ENCODE results near the gene MSI2. TPM values are rescaled to one million over a fixed set of nuclear protein-coding genes. Genes with fewer than 3 reads are reported as not detected.

Gene MSI2
- total and polyA plus RNA-seq, 2 donors (not counting 1 experiment from before 2014, with no cell fraction given) = 16.1 to 196 TPM

DNA sequence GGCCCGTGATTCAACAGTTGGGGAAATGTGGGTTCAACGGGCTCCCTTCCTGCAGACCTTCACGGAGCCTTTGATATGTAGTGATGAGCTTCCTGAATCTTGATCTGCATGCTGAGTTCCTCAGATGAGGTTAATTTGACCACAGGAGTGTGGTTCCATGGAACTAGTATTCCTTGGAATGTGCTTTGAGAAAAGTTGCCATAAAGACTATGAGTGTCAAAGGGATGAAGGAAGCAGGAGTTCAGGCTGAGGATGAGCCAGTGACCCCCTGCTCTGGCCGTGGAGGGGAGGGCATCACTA is 229.2 kb downstream of the MSI2 start:
- H3K79me2 ChIP-seq (ENCODE audit: control insufficient read depth, insufficient read depth, low read length) = peaks cover 49% of the 10 kb centered on the region
- no peaks in the 10 kb centered on the region for H3K9me3 ChIP-seq (ENCODE audit: control extremely low read depth in 1 of 3, control insufficient read depth in 2 of 3, insufficient read depth in 1 of 3, low read length in 2 of 3)
- H3K27ac ChIP-seq (ENCODE audit: low read length in 2 of 2) = no peak overlapping the region
- intact Hi-C loops (cut with micrococcal nuclease) = no loop called here
- H4K20me1 ChIP-seq (ENCODE audit: control insufficient read depth, insufficient read depth, low read length, poor library complexity, severe bottlenecking) = peaks cover 3% of the 10 kb centered on the region
- H2AFZ ChIP-seq (ENCODE audit: insufficient read depth, low read depth, low read length, poor library complexity, severe bottlenecking) = no peak overlapping the region
- DNase-seq (no peak), ATAC-seq (ENCODE audit: low read depth) (no peak)
- ChIA-PET CTCF (interaction anchor here (1.5 kb wide), 1 partner anchor 78 kb away, joined by 3 read pairs; no protein-coding TSS in a partner anchor), POLR2A (no interaction called here)
- peak overlapping the region; percentile 29 for H3K4me3 Mint-ChIP-seq
- H3K4me1 Mint-ChIP-seq = peaks cover 55% of the 10 kb centered on the region
- peak overlapping the region; percentile 53 for H3K27ac Mint-ChIP-seq
- WGBS (ENCODE audit: insufficient coverage) = 21% methylated on average over 4 of the region's 4 CpGs
- H3K9me3 Mint-ChIP-seq (ENCODE audit: insufficient read depth) = no peaks in the 10 kb centered on the region
- no peaks in the 10 kb centered on the region for H3K27me3 Mint-ChIP-seq
- peak overlapping the region; percentile 47 for H3K4me2 ChIP-seq (replicated peaks; ENCODE audit: low read depth, low read length, poor library complexity, severe bottlenecking)
- H3K4me3 ChIP-seq (ENCODE audit: control extremely low read depth in 1 of 5, extremely low read depth in 1 of 5, insufficient read depth in 1 of 5, low read depth in 2 of 5, low read length in 4 of 5) = no peak overlapping the region
- no peak overlapping the region for H3K9ac ChIP-seq (ENCODE audit: low read length)
- H3K36me3 ChIP-seq (replicated peaks in 1 of 2; ENCODE audit: control extremely low read depth in 1 of 2, control insufficient read depth in 1 of 2, extremely low read depth in 1 of 2, insufficient read depth in 2 of 2, low read length in 1 of 2) = no peaks in the 10 kb centered on the region
- no peaks in the 10 kb centered on the region for H3K27me3 ChIP-seq (replicated peaks in 1 of 4; ENCODE audit: control extremely low read depth in 1 of 4, control insufficient read depth in 3 of 4, insufficient read depth in 4 of 4, low read length in 3 of 4)
- H3K4me1 ChIP-seq (ENCODE audit: control insufficient read depth in 2 of 2, insufficient read depth in 2 of 2, low read length in 2 of 2) = peaks cover 27 to 35% of the 10 kb centered on the region in 2 donors
- TF ChIP-seq, protein P1, sequence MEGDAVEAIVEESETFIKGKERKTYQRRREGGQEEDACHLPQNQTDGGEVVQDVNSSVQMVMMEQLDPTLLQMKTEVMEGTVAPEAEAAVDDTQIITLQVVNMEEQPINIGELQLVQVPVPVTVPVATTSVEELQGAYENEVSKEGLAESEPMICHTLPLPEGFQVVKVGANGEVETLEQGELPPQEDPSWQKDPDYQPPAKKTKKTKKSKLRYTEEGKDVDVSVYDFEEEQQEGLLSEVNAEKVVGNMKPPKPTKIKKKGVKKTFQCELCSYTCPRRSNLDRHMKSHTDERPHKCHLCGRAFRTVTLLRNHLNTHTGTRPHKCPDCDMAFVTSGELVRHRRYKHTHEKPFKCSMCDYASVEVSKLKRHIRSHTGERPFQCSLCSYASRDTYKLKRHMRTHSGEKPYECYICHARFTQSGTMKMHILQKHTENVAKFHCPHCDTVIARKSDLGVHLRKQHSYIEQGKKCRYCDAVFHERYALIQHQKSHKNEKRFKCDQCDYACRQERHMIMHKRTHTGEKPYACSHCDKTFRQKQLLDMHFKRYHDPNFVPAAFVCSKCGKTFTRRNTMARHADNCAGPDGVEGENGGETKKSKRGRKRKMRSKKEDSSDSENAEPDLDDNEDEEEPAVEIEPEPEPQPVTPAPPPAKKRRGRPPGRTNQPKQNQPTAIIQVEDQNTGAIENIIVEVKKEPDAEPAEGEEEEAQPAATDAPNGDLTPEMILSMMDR (IDR thresholded peaks at IDR 0.05) = no peak
- TF ChIP-seq EZH2 (IDR thresholded peaks at IDR 0.05; ENCODE audit: borderline replicate concordance, insufficient read depth, low read depth, low read length, poor library complexity, severe bottlenecking) = no peak

DNA sequence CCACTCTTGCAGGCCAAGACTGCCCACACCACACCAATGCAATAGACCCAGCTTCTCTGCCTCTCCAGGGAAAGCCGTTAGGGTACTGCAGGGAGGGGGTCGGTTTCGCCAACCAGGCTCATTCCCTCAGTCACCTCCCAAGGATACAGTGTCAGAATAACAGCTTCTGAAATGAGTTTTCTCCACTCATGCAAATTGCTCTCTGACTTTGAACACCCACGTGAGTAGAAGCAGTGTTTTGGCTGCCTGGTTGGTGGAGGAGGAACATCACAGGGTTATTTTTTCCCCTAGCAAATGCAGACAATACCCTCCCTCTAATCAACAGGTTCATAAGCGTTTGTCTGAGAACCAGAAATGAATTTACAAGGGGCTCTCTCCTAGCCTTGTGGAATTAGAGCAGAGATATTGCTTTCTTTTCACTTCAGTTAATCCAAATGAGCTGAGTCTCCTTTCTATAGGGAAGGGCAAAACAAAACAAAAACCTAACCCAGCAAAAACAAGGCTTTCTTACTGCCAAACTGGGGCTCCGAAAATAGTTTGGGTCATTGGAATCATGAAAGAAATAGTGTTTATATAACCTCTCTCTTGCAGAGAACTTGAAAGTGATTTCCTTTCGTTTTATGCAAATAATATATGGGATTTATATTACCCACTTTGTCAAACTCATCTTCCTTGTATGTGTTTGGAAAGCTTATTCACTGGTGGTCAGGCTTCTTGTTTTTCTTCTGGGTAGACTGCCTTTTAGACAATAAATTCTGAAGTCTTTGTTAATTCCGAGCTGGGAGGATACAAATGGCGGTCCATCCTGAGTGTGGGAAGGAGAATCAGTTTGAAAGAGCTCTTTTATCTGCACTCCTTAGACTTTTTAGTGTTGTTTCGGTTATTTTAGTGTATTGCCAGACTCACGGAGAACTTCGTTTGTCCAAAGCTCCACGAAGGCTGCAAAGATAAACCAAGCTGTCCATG is 229.9 kb downstream of the MSI2 start:
- H3K9me3 ChIP-seq (ENCODE audit: control extremely low read depth in 1 of 3, control insufficient read depth in 2 of 3, insufficient read depth in 1 of 3, low read length in 2 of 3) = no peaks in the 10 kb centered on the region
- no peak overlapping the region for H3K27ac ChIP-seq (ENCODE audit: low read length in 2 of 2)
- Mint-ChIP-seq H3K4me1 (peaks cover 52% of the 10 kb centered on the region), H3K27ac (peak overlapping the region; percentile 53), H3K9me3 (ENCODE audit: insufficient read depth) (no peaks in the 10 kb centered on the region), H3K27me3 (no peaks in the 10 kb centered on the region), H3K4me3 (peak overlapping the region; percentile 30)
- intact Hi-C loops (cut with micrococcal nuclease) = no loop called here
- H3K36me3 ChIP-seq (replicated peaks in 1 of 2; ENCODE audit: control extremely low read depth in 1 of 2, control insufficient read depth in 1 of 2, extremely low read depth in 1 of 2, insufficient read depth in 2 of 2, low read length in 1 of 2) = no peaks in the 10 kb centered on the region
- ATAC-seq (ENCODE audit: low read depth) (peak; percentile 10), DNase-seq (no peak)
- ChIA-PET CTCF (interaction anchor here (1.0 to 1.5 kb wide), 2 partner anchors 78 to 243 kb away, joined by 3 to 8 read pairs; no protein-coding TSS in a partner anchor), POLR2A (no interaction called here)
- H3K79me2 ChIP-seq (ENCODE audit: control insufficient read depth, insufficient read depth, low read length) = peaks cover 56% of the 10 kb centered on the region
- TF ChIP-seq EZH2 (IDR thresholded peaks at IDR 0.05; ENCODE audit: borderline replicate concordance, insufficient read depth, low read depth, low read length, poor library complexity, severe bottlenecking) = no peak
- TF ChIP-seq, protein P1 (IDR thresholded peaks at IDR 0.05) = no peak
- H4K20me1 ChIP-seq (ENCODE audit: control insufficient read depth, insufficient read depth, low read length, poor library complexity, severe bottlenecking) = peaks cover 3% of the 10 kb centered on the region
- H2AFZ ChIP-seq (ENCODE audit: insufficient read depth, low read depth, low read length, poor library complexity, severe bottlenecking) = no peak overlapping the region
- WGBS (ENCODE audit: insufficient coverage) = 86% methylated on average over 8 of the region's 13 CpGs
- peak overlapping the region; percentile 47 for H3K4me2 ChIP-seq (replicated peaks; ENCODE audit: low read depth, low read length, poor library complexity, severe bottlenecking)
- H3K4me3 ChIP-seq (ENCODE audit: control extremely low read depth in 1 of 5, extremely low read depth in 1 of 5, insufficient read depth in 1 of 5, low read depth in 2 of 5, low read length in 4 of 5) = peak overlapping the region in 1 of 5 experiments; percentile 3
- H3K4me1 ChIP-seq (ENCODE audit: control insufficient read depth in 2 of 2, insufficient read depth in 2 of 2, low read length in 2 of 2) = peaks cover 26 to 32% of the 10 kb centered on the region in 2 donors
- H3K9ac ChIP-seq (ENCODE audit: low read length) = no peak overlapping the region
- H3K27me3 ChIP-seq (replicated peaks in 1 of 4; ENCODE audit: control extremely low read depth in 1 of 4, control insufficient read depth in 3 of 4, insufficient read depth in 4 of 4, low read length in 3 of 4) = no peaks in the 10 kb centered on the region

All from B cell (primary cell).